H1 (cell line): ENCODE data around the gene LRRC30.

Experiments used
- BCL11A ChIP-seq, 2 experiments: IDR thresholded peaks; one replicate each; pipeline ENCODE4 v1.6.1; 2011; ENCODE audit warnings: low read depth in 2 of 2, low read length in 2 of 2, mild to moderate bottlenecking in 2 of 2
- CHD7 ChIP-seq: fragments of 300-600 bp; sonication (generic); IDR thresholded peaks from 2 replicates; pipeline ENCODE4 v1.7.1; 2012; ENCODE audit warnings: low read length, moderate library complexity, mild to moderate bottlenecking, inconsistent platforms; ENCODE audit not compliant: insufficient replicate concordance
- CTCF ChIP-seq, 3 experiments: IDR thresholded peaks; 1 replicate in 2 of 3; 2 replicates in 1 of 3; pipeline versions ENCODE4 v1.5.1 to v1.6.1; 2011; ENCODE audit warnings: low read length in 3 of 3, mild to moderate bottlenecking in 3 of 3, inconsistent platforms in 2 of 3, low read depth in 1 of 3, moderate library complexity in 1 of 3; ENCODE audit not compliant: insufficient read depth in 1 of 3; ENCODE audit errors: control extremely low read depth in 1 of 3
- HDAC2 ChIP-seq, 2 experiments: fragments of 300-600 bp in 1 of 2; sonication (generic) in 1 of 2; IDR thresholded peaks; 2 replicates each; pipeline ENCODE4 v1.6.1; 2011 to 2012; ENCODE audit warnings: low read depth in 2 of 2, low read length in 2 of 2, mild to moderate bottlenecking in 2 of 2, moderate library complexity in 2 of 2, borderline replicate concordance in 1 of 2, inconsistent platforms in 1 of 2
- MAX ChIP-seq: IDR thresholded peaks from 2 replicates; pipeline ENCODE4 v1.6.1; 2012; ENCODE audit warnings: inconsistent platforms
- RFX5 ChIP-seq: IDR thresholded peaks from 2 replicates; pipeline ENCODE4 v1.6.1; 2011; ENCODE audit warnings: low read depth, low read length, improper control_type of control experiment, borderline replicate concordance
- TAF1 ChIP-seq: IDR thresholded peaks from 2 replicates; pipeline ENCODE4 v1.6.1; 2011; ENCODE audit warnings: mild to moderate bottlenecking, low read depth, low read length

- TF ChIP-seq RFX5 (no peak), CTCF (IDR thresholded peaks at IDR 0.05; ENCODE audit: control extremely low read depth in 1 of 3, insufficient read depth in 1 of 3, low read depth in 1 of 3, low read length in 3 of 3) (no peak), TAF1 (no peak), MAX (no peak), BCL11A (IDR thresholded peaks at IDR 0.05; ENCODE audit: low read depth in 2 of 2, low read length in 2 of 2) (no peak), HDAC2 (IDR thresholded peaks at IDR 0.05; ENCODE audit: borderline replicate concordance in 1 of 2, low read depth in 2 of 2, low read length in 2 of 2) (no peak), CHD7 (no peak)
Observed at GRCh38 chr18:7206217-7206616, 24.7 kb upstream of the LRRC30 start.
